Subcutaneous adipose tissue (tissue), 4 donors: Measurements from ENCODE around the gene SLF1. TPM values are rescaled to one million over a fixed set of nuclear protein-coding genes. Genes with fewer than 3 reads are reported as not detected.

Experiments
- total RNA-seq, 4 donors: library from RNA; depleted of rRNA; stranded (reverse); fragments of >200 nt; gene quantifications; one replicate each; pipeline ENCODE4 v1.1.0, GENCODE V29; 2016
- TF ChIP-seq, protein P1 (sequence below): fragments of 450-650 bp; IDR thresholded peaks from one replicate; pipeline ENCODE4 v1.5.1; 2016; ENCODE audit warnings: low read depth, mild to moderate bottlenecking, control low read depth, antibody characterized with exemption, moderate library complexity

The SLF1 gene
- 1 to 10 TPM; 4.9 to 9.6 (median 7.0) TPM for total RNA-seq

DNA sequence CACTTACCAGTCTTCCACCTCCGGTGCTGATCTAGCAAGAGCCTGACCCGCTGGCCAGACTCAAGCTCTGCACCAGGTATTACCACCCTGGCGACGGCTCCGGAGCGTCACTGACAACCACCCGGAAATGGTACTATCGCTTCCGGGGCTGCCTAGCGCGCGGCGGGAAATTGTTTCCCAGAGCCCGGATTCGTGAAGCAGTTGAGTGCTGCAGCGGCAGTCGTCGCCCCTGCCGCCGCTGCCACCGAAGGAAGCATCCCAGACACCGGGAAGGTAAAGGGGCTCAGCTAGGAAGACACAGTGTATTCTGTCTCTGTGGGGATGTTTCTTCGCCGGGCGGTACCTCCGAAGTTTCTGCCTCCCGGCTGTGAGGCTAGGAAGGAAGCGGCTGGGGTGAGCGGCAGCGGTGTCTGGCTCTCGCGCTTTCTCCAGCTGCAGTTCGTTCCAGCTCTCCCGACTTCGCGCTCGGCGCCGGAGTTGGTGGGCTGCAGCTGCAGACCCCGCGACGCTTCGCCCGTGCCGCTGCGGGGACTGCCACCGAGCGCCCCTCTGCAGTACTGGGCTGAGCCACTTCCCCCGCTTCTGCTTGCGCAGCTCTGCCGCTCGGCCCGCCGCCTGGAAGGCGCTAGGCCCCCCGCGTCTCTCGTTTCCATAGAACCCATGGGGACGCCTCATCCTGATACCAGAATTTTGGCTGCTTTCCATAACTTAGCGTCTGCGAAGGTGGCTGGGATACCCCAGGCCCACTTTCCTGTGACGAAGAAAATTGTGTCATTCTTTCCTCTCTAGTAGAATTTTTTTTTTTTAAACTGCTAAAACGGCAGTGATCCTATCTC is at the start of gene SLF1, which contains the start of gene KIAA0825:
TSS of gene SLF1 (plus strand) at position 177 of the 836 bp plus-strand sequence. CDS start 10,142 bp downstream, outside the sequence.
TSS of gene KIAA0825 (minus strand) at position 112 of the 836 bp plus-strand sequence. CDS start 81,478 bp downstream, outside the sequence.
- TF ChIP-seq, protein P1, sequence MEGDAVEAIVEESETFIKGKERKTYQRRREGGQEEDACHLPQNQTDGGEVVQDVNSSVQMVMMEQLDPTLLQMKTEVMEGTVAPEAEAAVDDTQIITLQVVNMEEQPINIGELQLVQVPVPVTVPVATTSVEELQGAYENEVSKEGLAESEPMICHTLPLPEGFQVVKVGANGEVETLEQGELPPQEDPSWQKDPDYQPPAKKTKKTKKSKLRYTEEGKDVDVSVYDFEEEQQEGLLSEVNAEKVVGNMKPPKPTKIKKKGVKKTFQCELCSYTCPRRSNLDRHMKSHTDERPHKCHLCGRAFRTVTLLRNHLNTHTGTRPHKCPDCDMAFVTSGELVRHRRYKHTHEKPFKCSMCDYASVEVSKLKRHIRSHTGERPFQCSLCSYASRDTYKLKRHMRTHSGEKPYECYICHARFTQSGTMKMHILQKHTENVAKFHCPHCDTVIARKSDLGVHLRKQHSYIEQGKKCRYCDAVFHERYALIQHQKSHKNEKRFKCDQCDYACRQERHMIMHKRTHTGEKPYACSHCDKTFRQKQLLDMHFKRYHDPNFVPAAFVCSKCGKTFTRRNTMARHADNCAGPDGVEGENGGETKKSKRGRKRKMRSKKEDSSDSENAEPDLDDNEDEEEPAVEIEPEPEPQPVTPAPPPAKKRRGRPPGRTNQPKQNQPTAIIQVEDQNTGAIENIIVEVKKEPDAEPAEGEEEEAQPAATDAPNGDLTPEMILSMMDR, result no peak

DNA sequence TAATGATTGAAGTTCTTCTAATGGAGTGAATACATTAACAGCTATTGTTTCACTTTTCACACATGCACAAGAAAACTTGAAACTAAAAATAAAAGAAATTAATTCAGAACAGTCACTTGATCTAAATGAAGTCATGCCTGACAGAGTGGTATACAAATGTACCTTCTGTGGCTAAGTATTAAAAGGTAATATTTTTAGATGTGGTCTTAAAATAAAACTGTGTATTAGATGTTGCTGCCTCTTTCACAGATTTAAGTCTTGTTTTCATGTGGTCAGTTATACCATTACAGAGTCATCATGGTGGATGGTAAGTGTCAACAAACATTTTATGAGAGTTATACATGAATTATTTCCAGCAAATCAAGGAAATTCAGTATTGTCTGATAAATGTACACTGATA is 47.1 kb upstream of the SLF1 start:
- TF ChIP-seq, protein P1, result no peak

DNA sequence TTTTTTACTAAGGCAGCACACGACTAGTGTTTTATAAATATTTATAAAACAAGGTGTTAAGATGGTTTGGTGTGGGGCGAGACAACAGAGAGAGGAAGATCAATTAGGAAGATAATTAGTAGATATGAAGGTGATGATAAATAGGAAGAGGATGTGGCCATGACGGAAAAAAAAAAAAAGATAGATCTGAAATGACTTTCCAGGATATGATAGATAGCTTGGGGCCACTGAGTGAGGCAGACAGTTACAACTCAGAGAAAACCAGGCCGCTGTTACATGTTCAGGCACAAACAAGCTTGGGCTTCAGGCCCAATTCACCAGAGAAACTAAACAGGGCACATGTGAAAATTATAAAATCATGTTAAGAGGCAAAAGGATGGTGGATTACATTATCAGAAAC is 43.3 kb upstream of the SLF1 start:
- TF ChIP-seq, protein P1, result no peak

DNA sequence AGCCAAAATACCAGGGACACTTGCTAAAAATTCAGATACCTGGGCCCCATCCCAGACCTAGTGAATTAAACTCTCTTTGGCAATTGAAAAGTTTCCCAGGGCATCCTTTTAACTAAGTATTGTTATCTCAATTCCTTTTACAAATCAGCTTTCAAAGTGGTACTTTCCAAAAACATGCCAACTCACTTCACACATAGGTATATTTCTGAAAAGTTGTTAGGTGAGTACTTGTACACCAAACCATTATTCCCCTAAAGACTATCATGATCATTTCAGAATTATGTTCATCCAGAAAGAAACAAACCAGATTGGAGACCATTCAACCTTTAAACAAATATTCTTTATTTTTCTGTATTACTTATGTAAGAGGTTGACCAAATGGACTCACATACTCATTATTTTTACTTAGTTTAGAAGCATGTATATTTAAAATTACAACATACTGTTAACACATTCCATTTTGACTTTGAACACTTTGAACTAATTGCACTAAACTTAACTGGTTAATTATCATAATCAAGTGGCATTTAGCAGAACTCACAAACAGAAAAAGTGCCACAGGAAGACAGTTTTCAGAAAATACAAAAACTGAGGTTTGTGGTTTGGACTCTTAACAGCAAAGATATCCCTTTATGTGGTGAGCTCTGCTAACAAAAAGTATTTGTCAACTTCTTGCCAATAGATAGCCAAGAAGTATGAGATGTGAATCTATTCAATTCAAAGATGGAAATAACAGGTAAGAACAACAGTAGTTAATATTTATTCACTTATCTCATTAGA is 40.8 kb upstream of the SLF1 start:
- TF ChIP-seq, protein P1, result no peak

DNA sequence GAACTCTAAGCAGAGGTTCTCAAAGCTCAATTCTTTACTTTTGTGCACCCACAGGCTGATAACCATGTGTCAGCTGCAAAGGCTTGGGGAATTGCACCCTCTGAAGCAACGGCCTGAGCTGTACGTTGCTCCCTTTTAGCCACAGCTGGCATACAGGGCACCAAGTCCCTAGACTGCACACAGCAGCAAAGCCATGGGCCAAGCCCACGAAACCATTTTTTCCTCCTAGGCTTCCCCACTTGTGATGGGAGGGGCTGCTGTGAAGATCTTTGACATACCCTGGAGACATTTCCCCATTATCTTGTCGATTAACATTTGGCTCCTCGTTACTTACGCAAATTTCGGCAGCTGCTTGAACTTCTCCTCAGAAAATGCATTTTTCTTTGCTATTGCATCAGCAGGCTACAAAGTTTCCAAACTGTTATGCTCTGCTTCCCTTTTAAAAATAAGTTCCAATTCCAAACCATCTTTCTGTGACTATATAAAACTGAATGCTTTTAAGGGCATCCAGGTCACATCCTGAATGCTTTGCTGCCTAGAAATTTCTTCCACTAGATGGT is 23.1 kb upstream of the SLF1 start:
- TF ChIP-seq, protein P1, result no peak

DNA sequence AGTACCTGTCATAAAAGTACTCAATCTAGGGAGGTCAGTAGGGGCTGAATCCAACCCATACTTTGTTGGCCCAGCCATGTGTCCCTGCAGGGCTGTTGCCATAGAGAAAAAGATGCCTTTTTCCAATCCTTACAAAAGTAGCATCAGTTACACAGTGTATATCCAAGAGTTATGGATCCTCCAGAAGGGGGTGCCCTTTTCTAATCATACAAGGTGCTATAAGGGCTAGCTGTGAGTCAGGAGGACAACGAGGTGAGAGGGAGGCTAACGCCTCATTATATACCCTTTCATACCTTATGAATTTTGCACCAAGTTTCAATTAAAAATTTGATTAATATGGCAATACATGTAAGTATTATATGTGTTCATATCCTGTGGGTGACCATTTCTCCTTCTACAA is 4.9 kb upstream of the SLF1 start:
- TF ChIP-seq, protein P1, result no peak
